Lower leg skin (tissue), 3 donors: ENCODE measurements around the gene TTC24.

ENCODE experiments used
- CTCF ChIP-seq, 3 donors: fragments of 450-650 bp; IDR thresholded peaks; one replicate each; pipeline ENCODE4 v1.5.1; 2016; ENCODE audit warnings: antibody characterized with exemption in 3 of 3, mild to moderate bottlenecking in 3 of 3, moderate library complexity in 2 of 3
- POLR2A ChIP-seq, 2 donors: fragments of 450-650 bp; IDR thresholded peaks; one replicate each; pipeline ENCODE4 v1.6.1; 2016 to 2017; ENCODE audit warnings: antibody characterized with exemption in 2 of 2, mild to moderate bottlenecking in 1 of 2, moderate library complexity in 1 of 2

GRCh38 chr1:156590326-156591180 lies 11.0 kb downstream of the TTC24 start:
- TF ChIP-seq CTCF (IDR thresholded peaks at IDR 0.05) = no peak
- TF ChIP-seq POLR2A (IDR thresholded peaks at IDR 0.05) = no peak
